Measurements from ENCODE around the gene PRKCZ. TPM values are rescaled to one million over a fixed set of nuclear protein-coding genes. Genes with fewer than 3 reads are reported as not detected.
"Not testable (repeated sequence)": the region's sequence is repeated elsewhere in the genome, so short reads cannot be mapped to it uniquely, and the experiment has no call there.

PRKCZ gene
- total RNA-seq, 1 experiment from 2014 or later: 0.83 TPM

DNA sequence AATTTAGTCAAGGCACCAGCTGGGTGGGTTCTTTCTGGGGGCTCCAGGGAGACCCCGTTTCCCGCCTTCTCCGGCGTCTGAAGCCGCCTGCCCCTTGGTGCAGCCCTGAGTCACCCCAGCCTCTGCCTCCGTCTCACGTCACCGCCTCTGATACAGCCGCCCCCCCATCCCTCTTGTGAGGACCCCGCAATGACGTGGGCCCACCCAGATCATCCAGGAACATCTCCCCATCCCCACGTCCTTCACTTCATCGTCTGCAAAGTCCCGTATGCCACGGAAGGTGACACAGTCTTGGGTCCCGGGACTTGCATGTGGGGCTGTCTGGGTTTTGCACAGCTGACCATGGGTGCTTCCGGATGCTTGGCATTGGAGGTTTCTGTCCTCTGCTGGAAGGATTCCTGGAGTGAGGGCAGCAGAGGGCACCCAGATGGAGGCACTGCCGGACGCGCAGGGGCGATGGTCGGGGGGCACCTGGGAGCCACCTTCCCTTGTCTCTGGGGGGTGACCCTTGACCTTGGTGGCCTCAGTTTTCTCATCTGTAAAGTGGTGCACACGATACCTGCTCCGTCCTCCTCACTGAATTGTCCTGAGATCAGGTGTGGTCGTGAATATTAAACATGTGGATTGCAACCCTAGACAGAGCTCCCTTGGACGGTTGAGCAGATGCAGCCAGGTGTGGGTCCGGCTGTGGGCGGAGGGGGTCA is 58.8 kb downstream of the PRKCZ start:
- Histone ChIP-seq H3K36me3 (no peaks in the 10 kb centered on the region), H3K27ac (no peak overlapping the region), H3K4me3 (no peak overlapping the region), H3K27me3 (peaks cover 24% of the 10 kb centered on the region), H3K4me1 (no peaks in the 10 kb centered on the region), H3K9me3 (replicated peaks) (no peaks in the 10 kb centered on the region)
- no peak for DNase-seq

DNA sequence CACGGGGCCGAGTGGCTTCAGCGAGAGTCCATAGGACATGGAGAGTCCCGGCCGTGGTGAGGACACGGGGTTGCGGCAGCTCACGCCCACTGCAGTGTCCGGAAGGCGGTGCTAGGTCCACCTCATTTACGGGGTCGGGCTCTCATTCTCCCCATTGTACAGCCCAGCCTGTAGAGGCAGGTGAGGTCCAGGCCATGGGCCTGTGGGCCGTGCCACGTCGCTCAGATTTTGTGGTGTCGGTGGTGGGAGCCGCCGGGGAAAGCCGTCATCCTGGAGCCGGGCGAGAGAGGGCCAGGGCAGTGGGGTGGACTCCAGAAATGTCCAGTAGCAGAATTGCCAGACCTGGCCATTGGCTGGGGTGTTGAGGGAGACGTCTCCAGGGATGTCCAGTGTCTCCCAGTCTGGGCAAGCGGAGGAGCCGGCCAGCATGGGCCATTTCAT is 59.4 kb downstream of the PRKCZ start:
- Histone ChIP-seq H3K36me3 (no peaks in the 10 kb centered on the region), H3K4me1 (no peaks in the 10 kb centered on the region), H3K27ac (no peak overlapping the region), H3K9me3 (replicated peaks) (no peaks in the 10 kb centered on the region), H3K27me3 (peaks cover 24% of the 10 kb centered on the region), H3K4me3 (no peak overlapping the region)
- DNase-seq: no peak

GRCh38 chr1:2110191-2110737 is 60.1 kb downstream of the PRKCZ start:
- DNase-seq: no peak
- Histone ChIP-seq H3K27me3 (peaks cover 27% of the 10 kb centered on the region), H3K36me3 (no peaks in the 10 kb centered on the region), H3K4me3 (no peak overlapping the region), H3K27ac (no peak overlapping the region), H3K9me3 (replicated peaks) (no peaks in the 10 kb centered on the region), H3K4me1 (no peaks in the 10 kb centered on the region)

DNA sequence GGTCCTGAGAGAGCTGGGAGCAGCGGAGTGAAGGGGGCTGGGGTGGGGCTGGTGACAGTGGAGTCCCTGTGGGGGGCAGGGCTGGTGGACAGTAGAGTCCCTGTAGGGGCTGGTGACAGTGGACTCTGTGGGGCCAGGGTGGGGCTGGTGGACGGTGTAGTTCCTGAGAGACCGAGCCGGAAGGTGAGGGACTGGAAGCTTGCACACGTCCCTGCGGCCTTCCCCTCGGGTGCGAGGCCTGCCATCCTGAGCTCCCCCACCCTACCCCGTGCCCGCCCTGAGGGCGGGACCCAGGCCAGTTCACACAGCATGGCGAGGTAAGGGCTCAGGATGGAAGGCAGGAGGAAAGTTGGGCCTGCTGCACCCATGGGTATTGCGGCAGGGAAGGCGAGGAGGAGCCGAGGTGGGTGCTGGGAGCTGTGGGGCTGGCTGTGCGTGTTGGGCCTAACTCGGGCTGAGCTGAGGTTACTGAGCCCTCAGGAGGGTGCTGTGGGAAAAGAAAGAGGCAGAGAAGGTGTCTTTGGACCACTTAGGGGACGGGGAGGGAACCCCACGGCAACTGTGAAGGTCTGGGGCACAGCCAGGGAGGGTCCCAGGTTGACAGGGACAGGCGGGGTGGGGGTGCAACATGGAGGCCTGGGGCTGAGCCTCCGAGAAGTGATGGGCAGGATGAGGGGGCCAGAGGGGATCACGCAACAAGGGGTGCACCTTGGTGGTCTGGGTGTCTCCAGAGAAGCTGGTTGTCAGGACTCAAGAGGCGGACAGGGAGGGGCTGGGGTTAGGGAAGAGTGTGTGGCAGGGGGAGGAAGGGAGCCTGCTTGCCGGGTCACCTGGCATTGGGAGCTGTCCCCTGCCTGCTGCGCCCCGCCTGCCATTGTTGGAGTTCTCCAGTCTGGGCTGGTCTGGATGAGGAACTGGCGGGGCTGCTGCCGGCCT is 60.8 kb downstream of the PRKCZ start:
- Histone ChIP-seq H3K9me3 (replicated peaks) (no peaks in the 10 kb centered on the region), H3K36me3 (no peaks in the 10 kb centered on the region), H3K27me3 (peaks cover 33% of the 10 kb centered on the region), H3K4me3 (no peak overlapping the region), H3K27ac (no peak overlapping the region), H3K4me1 (no peaks in the 10 kb centered on the region)
- no peak for DNase-seq

GRCh38 chr1:2111674-2112035 is 61.4 kb downstream of the PRKCZ start:
- Histone ChIP-seq H3K9me3 (replicated peaks) (no peaks in the 10 kb centered on the region), H3K27ac (no peak overlapping the region), H3K4me1 (no peaks in the 10 kb centered on the region), H3K27me3 (peaks cover 33% of the 10 kb centered on the region), H3K4me3 (no peak overlapping the region), H3K36me3 (no peaks in the 10 kb centered on the region)
- DNase-seq: no peak

- Histone ChIP-seq H3K27me3 (peaks cover 32% of the 10 kb centered on the region), H3K4me3 (no peak overlapping the region), H3K9me3 (replicated peaks) (no peaks in the 10 kb centered on the region), H3K27ac (no peak overlapping the region), H3K4me1 (no peaks in the 10 kb centered on the region), H3K36me3 (no peaks in the 10 kb centered on the region)
- no peak for DNase-seq
Observed at GRCh38 chr1:2112280-2112701, 62.1 kb downstream of the PRKCZ start.

DNA sequence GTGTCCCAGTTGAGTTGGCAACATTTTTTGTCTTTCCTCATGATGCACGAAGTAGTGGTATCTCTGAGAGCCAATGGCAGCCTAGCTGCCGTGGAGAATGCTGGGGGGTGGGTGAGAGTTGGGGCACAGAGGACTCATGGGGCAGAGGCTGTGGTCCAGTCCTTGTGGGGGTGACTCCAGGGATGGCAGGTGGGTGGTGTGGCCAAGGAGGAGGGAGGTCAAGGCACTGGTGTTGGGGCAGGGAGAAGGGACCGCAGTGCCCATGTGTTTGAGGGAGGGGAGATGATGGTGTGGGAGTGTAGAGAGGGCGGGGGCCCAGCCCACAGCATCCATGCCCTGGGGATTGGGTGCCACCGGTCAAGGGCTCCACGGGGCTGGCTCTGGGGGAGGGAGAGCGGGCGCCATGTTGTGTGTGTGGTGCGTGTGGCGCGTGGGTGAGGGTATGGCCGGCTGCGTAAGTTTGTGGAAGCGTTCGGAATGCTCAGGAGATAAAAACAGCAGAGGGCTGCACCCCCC is 63.5 kb downstream of the PRKCZ start:
- no peaks in the 10 kb centered on the region for H3K4me1 ChIP-seq
- no peak for DNase-seq

GRCh38 chr1:2114635-2115007 is 64.4 kb downstream of the PRKCZ start:
- DNase-seq; H3K36me3 ChIP-seq; H3K4me1 ChIP-seq; H3K27ac ChIP-seq; H3K9me3 ChIP-seq (replicated peaks); H3K4me3 ChIP-seq: not testable (repeated sequence)
- H3K27me3 ChIP-seq: peaks cover 22% of the 10 kb centered on the region; the same call in 1 of the 2 replicates

More for the DNA sequence above, 63.5 kb downstream of the PRKCZ start:
- Histone ChIP-seq H3K4me3 (no peak overlapping the region), H3K36me3 (no peaks in the 10 kb centered on the region), H3K27me3 (peaks cover 22% of the 10 kb centered on the region; the same call in 1 of the 2 replicates), H3K27ac (no peak overlapping the region), H3K9me3 (replicated peaks) (no peaks in the 10 kb centered on the region)

GRCh38 chr1:2115008-2115641 is 64.9 kb downstream of the PRKCZ start:
- no peaks in the 10 kb centered on the region for H3K4me1 ChIP-seq
- no peak for DNase-seq
- H3K9me3 ChIP-seq (replicated peaks): 0 out of 2 replicates have a peak, but pooled peaks cover 3% of the 10 kb centered on the region
- H3K27ac ChIP-seq: no peak overlapping the region
- no peak overlapping the region for H3K4me3 ChIP-seq
- no peaks in the 10 kb centered on the region for H3K36me3 ChIP-seq
- H3K27me3 ChIP-seq: peaks cover 22% of the 10 kb centered on the region; the same call in 1 of the 2 replicates

GRCh38 chr1:2115702-2116341 is 65.6 kb downstream of the PRKCZ start:
- Histone ChIP-seq H3K4me1 (no peaks in the 10 kb centered on the region), H3K36me3 (no peaks in the 10 kb centered on the region), H3K4me3 (no peak overlapping the region), H3K9me3 (replicated peaks) (0 out of 2 replicates have a peak, but pooled peaks cover 3% of the 10 kb centered on the region), H3K27ac (no peak overlapping the region), H3K27me3 (peaks cover 22% of the 10 kb centered on the region; the same call in 1 of the 2 replicates)
- no peak for DNase-seq

GRCh38 chr1:2119886-2120285 is 69.7 kb downstream of the PRKCZ start:
- Histone ChIP-seq H3K27ac (no peak overlapping the region), H3K27me3 (peaks cover 12% of the 10 kb centered on the region; the same call in 1 of the 2 replicates), H3K36me3 (no peaks in the 10 kb centered on the region), H3K9me3 (replicated peaks) (0 out of 2 replicates have a peak, but pooled peaks cover 3% of the 10 kb centered on the region), H3K4me3 (no peak overlapping the region), H3K4me1 (no peaks in the 10 kb centered on the region)
- no peak for DNase-seq

- Histone ChIP-seq H3K4me3 (no peak overlapping the region), H3K27ac (no peak overlapping the region), H3K27me3 (no peaks in the 10 kb centered on the region; the same call in 1 of the 2 replicates), H3K9me3 (replicated peaks) (0 out of 2 replicates have a peak, but pooled peaks cover 3% of the 10 kb centered on the region), H3K4me1 (no peaks in the 10 kb centered on the region), H3K36me3 (no peaks in the 10 kb centered on the region)
- no peak for DNase-seq
Observed at GRCh38 chr1:2121101-2121691, 71.0 kb downstream of the PRKCZ start.

DNA sequence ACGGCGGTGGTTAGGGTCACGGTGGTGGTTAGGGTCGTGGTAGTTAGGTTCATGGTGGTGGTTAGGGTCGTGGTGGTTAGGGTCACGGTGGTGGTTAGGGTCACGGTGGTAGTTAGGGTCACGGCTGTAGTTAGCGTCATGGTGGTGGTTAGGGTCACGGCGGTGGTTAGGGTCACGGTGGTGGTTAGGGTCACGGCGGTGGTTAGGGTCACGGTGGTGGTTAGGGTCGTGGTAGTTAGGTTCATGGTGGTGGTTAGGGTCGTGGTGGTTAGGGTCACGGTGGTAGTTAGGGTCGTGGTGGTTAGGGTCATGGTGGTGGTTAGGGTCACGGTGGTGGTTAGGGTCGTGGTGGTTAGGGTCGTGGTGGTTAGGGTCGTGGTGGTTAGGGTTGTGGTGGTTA is 71.6 kb downstream of the PRKCZ start:
- H3K4me1 ChIP-seq; H3K9me3 ChIP-seq (replicated peaks); H3K36me3 ChIP-seq; H3K27me3 ChIP-seq; DNase-seq; H3K4me3 ChIP-seq; H3K27ac ChIP-seq: not testable (repeated sequence)
